GM23338 (cell line): ENCODE results near the gene GALNT9. TPM values are rescaled to one million over a fixed set of nuclear protein-coding genes. Genes with fewer than 3 reads are reported as not detected.

Experiments used
- ATAC-seq: fragments of 200-7000 bp; cut with Tn5 transposase; 3 replicates; pipeline ENCODE4 v1.9.1; 2020
- DNase-seq: peaks from one replicate; pipeline ENCODE4 v3.0.0-alpha.2; 2015; ENCODE audit warnings: low spot score
- H2AFZ ChIP-seq: fragments of 200-600 bp; sonication (generic); 2 replicates; pipeline ENCODE4 v1.8.0; 2016; ENCODE audit warnings: antibody characterized with exemption, mild to moderate bottlenecking, moderate library complexity
- H3F3A ChIP-seq: fragments of 200-600 bp; sonication (generic); replicated peaks from 2 replicates; pipeline ENCODE4 v1.8.0; 2017; ENCODE audit warnings: antibody characterized with exemption, mixed run types, low read depth
- H3K27ac ChIP-seq: fragments of 200-600 bp; sonication (generic); 2 replicates; pipeline ENCODE4 v1.6.1; 2016; ENCODE audit warnings: low read depth
- H3K27me3 ChIP-seq: fragments of 200-600 bp; sonication (generic); 2 replicates; pipeline ENCODE4 v1.8.0; 2016; ENCODE audit warnings: mild to moderate bottlenecking, mixed run types, moderate library complexity; ENCODE audit not compliant: insufficient read depth
- H3K36me3 ChIP-seq: fragments of 200-600 bp; sonication (generic); 2 replicates; pipeline ENCODE4 v1.8.0; 2016; ENCODE audit warnings: mild to moderate bottlenecking; ENCODE audit not compliant: insufficient read depth
- H3K4me1 ChIP-seq: fragments of 200-600 bp; sonication (generic); 2 replicates; pipeline ENCODE4 v1.8.0; 2016; ENCODE audit warnings: mild to moderate bottlenecking, moderate library complexity; ENCODE audit not compliant: insufficient read depth
- H3K4me2 ChIP-seq: fragments of 200-600 bp; sonication (generic); 2 replicates; pipeline ENCODE4 v1.7.1; 2017; ENCODE audit warnings: mixed run types
- H3K4me3 ChIP-seq: fragments of 200-600 bp; sonication (generic); 2 replicates; pipeline ENCODE4 v1.6.1; 2016; ENCODE audit warnings: mixed run types
- H3K79me2 ChIP-seq: fragments of 200-600 bp; sonication (generic); replicated peaks from 2 replicates; pipeline ENCODE4 v1.8.0; 2017; ENCODE audit warnings: mild to moderate bottlenecking; ENCODE audit not compliant: insufficient read depth
- H3K9me2 ChIP-seq: fragments of 200-600 bp; sonication (generic); 2 replicates; pipeline ENCODE4 v1.8.0; 2017; ENCODE audit not compliant: insufficient read depth
- H4K20me1 ChIP-seq: fragments of 200-600 bp; sonication (generic); replicated peaks from 2 replicates; pipeline ENCODE4 v1.8.0; 2017; ENCODE audit warnings: mild to moderate bottlenecking; ENCODE audit not compliant: insufficient read depth
- H3K27ac Mint-ChIP-seq: 2 replicates; pipeline ENCODE4 v1.8.0; 2020; ENCODE audit warnings: inconsistent platforms, mild to moderate bottlenecking, moderate library complexity, mixed read lengths
- H3K27me3 Mint-ChIP-seq: 3 replicates; pipeline ENCODE4 v1.8.0; 2022; ENCODE audit warnings: low read depth, mild to moderate bottlenecking, moderate library complexity, mixed read lengths, inconsistent platforms; ENCODE audit not compliant: insufficient read depth, poor library complexity
- H3K36me3 Mint-ChIP-seq: 3 replicates; pipeline ENCODE4 v1.8.0; 2021; ENCODE audit warnings: low read depth, mild to moderate bottlenecking, inconsistent platforms, moderate library complexity, mixed read lengths
- H3K4me1 Mint-ChIP-seq: 3 replicates; pipeline ENCODE4 v1.8.0; 2020; ENCODE audit warnings: mild to moderate bottlenecking, inconsistent platforms, mixed read lengths
- H3K4me3 Mint-ChIP-seq: 3 replicates; pipeline ENCODE4 v1.8.0; 2021; ENCODE audit warnings: moderate library complexity, mild to moderate bottlenecking, inconsistent platforms, mixed read lengths
- H3K9me3 Mint-ChIP-seq: 3 replicates; pipeline ENCODE4 v1.8.0; 2020; ENCODE audit warnings: moderate library complexity, mild to moderate bottlenecking, inconsistent platforms, mixed read lengths
- CREB1 ChIP-seq: fragments of 250-450 bp; sonication (Bioruptor Pico); IDR thresholded peaks from 2 replicates; pipeline ENCODE4 v1.5.0; 2020; ENCODE audit warnings: low read depth, mild to moderate bottlenecking, moderate library complexity
- CTCF ChIP-seq, 2 experiments: fragments of 200-600 bp in 1 of 2; sonication (generic) in 1 of 2; conservative IDR thresholded peaks; 2 replicates each; pipeline versions ENCODE4 v1.5.1 to v1.6.1; 2016 to 2017; ENCODE audit warnings: antibody characterized with exemption in 2 of 2, low read depth in 2 of 2, mild to moderate bottlenecking in 2 of 2, moderate library complexity in 1 of 2
- ETS1 ChIP-seq: IDR thresholded peaks from 2 replicates; pipeline ENCODE4 v1.6.1; 2016; ENCODE audit warnings: antibody characterized with exemption
- EZH2 ChIP-seq: fragments of 200-600 bp; sonication (generic); IDR thresholded peaks from one replicate; pipeline ENCODE4 v1.8.0; 2017; ENCODE audit warnings: antibody characterized with exemption, mild to moderate bottlenecking, low read depth; ENCODE audit not compliant: unreplicated experiment
- EZH2phosphoT487 ChIP-seq: fragments of 200-600 bp; sonication (generic); IDR thresholded peaks from one replicate; pipeline ENCODE4 v1.8.1; 2018; ENCODE audit warnings: antibody characterized with exemption; ENCODE audit not compliant: unreplicated experiment
- JUNB ChIP-seq: IDR thresholded peaks from one replicate; pipeline ENCODE4 v1.6.1; 2016; ENCODE audit warnings: antibody characterized with exemption; ENCODE audit not compliant: unreplicated experiment
- NANOG ChIP-seq: IDR thresholded peaks from 2 replicates; pipeline ENCODE4 v1.6.1; 2016; ENCODE audit warnings: antibody characterized with exemption, borderline replicate concordance
- POLR2AphosphoS5 ChIP-seq: IDR thresholded peaks from 2 replicates; pipeline ENCODE4 v1.6.1; 2016; ENCODE audit warnings: antibody characterized with exemption, low read depth
- REST ChIP-seq: IDR thresholded peaks from one replicate; pipeline ENCODE4 v1.6.1; 2018; ENCODE audit warnings: antibody characterized with exemption; ENCODE audit not compliant: unreplicated experiment
- STAT1 ChIP-seq: IDR thresholded peaks from one replicate; pipeline ENCODE4 v1.6.1; 2016; ENCODE audit warnings: antibody characterized with exemption; ENCODE audit not compliant: unreplicated experiment
- ZNF114 ChIP-seq: fragments of 250-450 bp; sonication (Bioruptor Pico); IDR thresholded peaks from 2 replicates; pipeline ENCODE4 v1.5.0; 2020; ENCODE audit warnings: mild to moderate bottlenecking, moderate library complexity
- ZNF331 ChIP-seq: fragments of 250-450 bp; sonication (Bioruptor Pico); IDR thresholded peaks from 2 replicates; pipeline ENCODE4 v1.5.0; 2020; ENCODE audit warnings: low read depth, mild to moderate bottlenecking, moderate library complexity
- ZNF462 ChIP-seq: fragments of 250-450 bp; sonication (Bioruptor Pico); IDR thresholded peaks from 2 replicates; pipeline ENCODE4 v1.5.0; 2020; ENCODE audit warnings: mild to moderate bottlenecking, moderate library complexity
- polyA plus RNA-seq: library from polyadenylated mRNA; unstranded; fragments of >200 nt; fragmentation: Nextera tagmentation; extraction: Ambion mirVana; gene quantifications from 2 replicates; pipeline ENCODE4 v1.2.1, GENCODE V29; 2016
- total RNA-seq: library from RNA; depleted of rRNA; stranded (reverse); fragments of >200 nt; shearing (Covaris generic); gene quantifications from 2 replicates; pipeline ENCODE4 v1.2.3, GENCODE V29; 2014

GALNT9 gene
- total and polyA plus RNA-seq, 2 experiments from 2014 or later, result 0.81 to 2.5 TPM

GRCh38 chr12:132160601-132161035 is 168.8 kb downstream of the GALNT9 start:
- no peak overlapping the region for H3K4me3 ChIP-seq
- no peaks in the 10 kb centered on the region for H3K4me1 ChIP-seq
- Mint-ChIP-seq H3K4me1 (no peaks in the 10 kb centered on the region), H3K4me3 (no peak overlapping the region), H3K36me3 (no peaks in the 10 kb centered on the region; the same call in 1 of the 3 replicates), H3K27ac (no peak overlapping the region), H3K9me3 (no peaks in the 10 kb centered on the region), H3K27me3 (peaks cover 10% of the 10 kb centered on the region)
- no peaks in the 10 kb centered on the region for H3K36me3 ChIP-seq
- ATAC-seq (no peak), DNase-seq (no peak)
- H2AFZ ChIP-seq, result no peak overlapping the region
- no peak overlapping the region for H3K27ac ChIP-seq
- TF ChIP-seq POLR2AphosphoS5 (no peak), ZNF114 (no peak), ZNF331 (CRISPR knock-in tag) (no peak), REST (no peak), CTCF (conservative IDR thresholded peaks at IDR 0.05; ENCODE audit: low read depth in 2 of 2) (no peak), CREB1 (CRISPR knock-in tag) (no peak), STAT1 (no peak), EZH2 (no peak), ETS1 (no peak), JUNB (no peak), NANOG (no peak), EZH2phosphoT487 (no peak), ZNF462 (CRISPR knock-in tag) (no peak)
- H3K4me2 ChIP-seq, result no peak overlapping the region
- no peaks in the 10 kb centered on the region for H3K9me2 ChIP-seq
- H4K20me1 ChIP-seq, result no peaks in the 10 kb centered on the region
- H3F3A ChIP-seq, result peaks cover 24% of the 10 kb centered on the region
- H3K27me3 ChIP-seq, result no peaks in the 10 kb centered on the region
- H3K79me2 ChIP-seq, result no peaks in the 10 kb centered on the region
